Liver (tissue), 9 donors: ENCODE results near the gene MYB. TPM values are rescaled to one million over a fixed set of nuclear protein-coding genes. Genes with fewer than 3 reads are reported as not detected.

Experiments used
- DNase-seq: peaks from one replicate; pipeline ENCODE4 v3.0.0-alpha.2; 2017; ENCODE audit warnings: low spot score
- H3K27ac ChIP-seq, 2 donors: one replicate each; pipeline ENCODE4 v1.7.0; 2013; ENCODE audit warnings: inconsistent platforms in 2 of 2, low read length in 2 of 2, control low read depth in 1 of 2, low read depth in 1 of 2, mild to moderate bottlenecking in 1 of 2
- H3K27me3 ChIP-seq, 4 donors: one replicate each; pipeline versions ENCODE4 v1.6.1 to v1.7.0; 2013; ENCODE audit warnings: low read length in 3 of 4, inconsistent platforms in 1 of 4, mild to moderate bottlenecking in 1 of 4, moderate library complexity in 1 of 4; ENCODE audit not compliant: control insufficient read depth in 4 of 4, insufficient read depth in 4 of 4
- H3K36me3 ChIP-seq, 4 donors: one replicate each; pipeline versions ENCODE4 v1.6.1 to v1.7.0; 2013; ENCODE audit warnings: low read length in 3 of 4, mild to moderate bottlenecking in 3 of 4, low read depth in 1 of 4, moderate library complexity in 1 of 4; ENCODE audit not compliant: control insufficient read depth in 4 of 4, insufficient read depth in 3 of 4
- H3K4me1 ChIP-seq, 4 donors: one replicate each; pipeline versions ENCODE4 v1.6.1 to v1.7.0; 2013; ENCODE audit warnings: low read length in 3 of 4, mild to moderate bottlenecking in 3 of 4, moderate library complexity in 1 of 4; ENCODE audit not compliant: control insufficient read depth in 4 of 4, insufficient read depth in 4 of 4
- H3K4me3 ChIP-seq, 3 donors: one replicate each; pipeline versions ENCODE4 v1.6.1 to v1.7.0; 2013; ENCODE audit warnings: low read length in 3 of 3, control low read depth in 1 of 3, low read depth in 1 of 3, mild to moderate bottlenecking in 1 of 3
- H3K9ac ChIP-seq, 2 donors: one replicate each; pipeline ENCODE4 v1.7.0; 2013; ENCODE audit warnings: low read length in 2 of 2, mild to moderate bottlenecking in 2 of 2, moderate library complexity in 2 of 2, control low read depth in 1 of 2, low read depth in 1 of 2
- H3K9me3 ChIP-seq, 4 donors: one replicate each; pipeline versions ENCODE4 v1.6.1 to v1.7.0; 2013; ENCODE audit warnings: low read length in 3 of 4; ENCODE audit not compliant: control insufficient read depth in 4 of 4
- ATF3 ChIP-seq: IDR thresholded peaks from 2 replicates; pipeline ENCODE4 v1.6.1; 2016; ENCODE audit warnings: antibody characterized with exemption
- CTCF ChIP-seq: fragments of 150-350 bp; IDR thresholded peaks from 2 replicates; pipeline ENCODE4 v1.5.1; 2017; ENCODE audit warnings: improper control_type of control experiment, low read depth, low read length; ENCODE audit not compliant: missing input control
- EGR1 ChIP-seq, 2 donors: IDR thresholded peaks; 2 replicates each; pipeline ENCODE4 v1.6.1; 2016 to 2018; ENCODE audit warnings: antibody characterized with exemption in 2 of 2, low read depth in 2 of 2
- FOXA1 ChIP-seq: IDR thresholded peaks from 2 replicates; pipeline ENCODE4 v1.6.1; 2016; ENCODE audit warnings: antibody characterized with exemption
- FOXA2 ChIP-seq: IDR thresholded peaks from 2 replicates; pipeline ENCODE4 v1.6.1; 2016; ENCODE audit warnings: antibody characterized with exemption
- GABPA ChIP-seq, 2 donors: IDR thresholded peaks in 1 of 2; conservative IDR thresholded peaks in 1 of 2; 2 replicates each; pipeline ENCODE4 v1.6.1; 2016; ENCODE audit warnings: antibody characterized with exemption in 2 of 2, mild to moderate bottlenecking in 1 of 2, moderate library complexity in 1 of 2
- HNF4A ChIP-seq, 2 donors: conservative IDR thresholded peaks; 2 replicates each; pipeline ENCODE4 v1.6.1; 2016; ENCODE audit warnings: antibody characterized with exemption in 2 of 2, mild to moderate bottlenecking in 2 of 2
- HNF4G ChIP-seq: IDR thresholded peaks from 2 replicates; pipeline ENCODE4 v1.6.1; 2016; ENCODE audit warnings: antibody characterized with exemption
- JUND ChIP-seq, 2 donors: IDR thresholded peaks; 2 replicates each; pipeline ENCODE4 v1.6.1; 2016; ENCODE audit warnings: antibody characterized with exemption in 2 of 2
- MAX ChIP-seq: IDR thresholded peaks from 2 replicates; pipeline ENCODE4 v1.6.1; 2016; ENCODE audit warnings: antibody characterized with exemption
- NR2F2 ChIP-seq: IDR thresholded peaks from 2 replicates; pipeline ENCODE4 v1.6.1; 2016; ENCODE audit warnings: antibody characterized with exemption
- REST ChIP-seq: IDR thresholded peaks from 2 replicates; pipeline ENCODE4 v1.6.1; 2016; ENCODE audit warnings: antibody characterized with exemption, mild to moderate bottlenecking
- RXRA ChIP-seq, 2 donors: IDR thresholded peaks; 2 replicates each; pipeline ENCODE4 v1.6.1; 2017 to 2018; ENCODE audit warnings: antibody characterized with exemption in 2 of 2, mild to moderate bottlenecking in 1 of 2
- SP1 ChIP-seq: IDR thresholded peaks from 2 replicates; pipeline ENCODE4 v1.6.1; 2018; ENCODE audit warnings: antibody characterized with exemption, mild to moderate bottlenecking
- ZBTB33 ChIP-seq: IDR thresholded peaks from 2 replicates; pipeline ENCODE4 v1.6.1; 2016; ENCODE audit warnings: antibody characterized with exemption
- WGBS: extraction: QIAGEN DNeasy Blood & Tissue Kit; methylation state at CpG from one replicate; pipeline ENCODE4 v1.1.7; 2013; 5-methylcytosine and 5-hydroxymethylcytosine counted together
- polyA plus RNA-seq, 2 donors: library from polyadenylated mRNA; stranded (reverse) in 1 of 2; unstranded in 1 of 2; fragments of 200-250 nt in 1 of 2; fragments of >200 nt in 1 of 2; fragmentation: Nextera tagmentation in 1 of 2; extraction: Ambion mirVana in 1 of 2; gene quantifications; one replicate each; pipeline versions ENCODE4 v1.2.1 to v1.2.3, GENCODE V29; 2013 to 2015
- total RNA-seq, 2 donors: library from RNA; depleted of rRNA; stranded (reverse); fragments of >200 nt; gene quantifications; one replicate each; pipeline ENCODE4 v1.2.3, GENCODE V29; 2014
- donor health status: healthy.
- donor health status: healthy.
- donor health status: healthy.
- donor health status: healthy.
- donor health status: healthy.

The MYB gene
- total and polyA plus RNA-seq, 4 donors, result 0.08 to 19.8 (median 0.11) TPM

GRCh38 chr6:135191508-135192255 is 10.6 kb downstream of the MYB start:
- H3K36me3 ChIP-seq, result no peaks in the 10 kb centered on the region
- H3K9ac ChIP-seq, result no peak overlapping the region
- no peaks in the 10 kb centered on the region for H3K27me3 ChIP-seq
- H3K27ac ChIP-seq, result no peak overlapping the region
- WGBS, result 86% methylated on average over 10 of the region's 10 CpGs
- H3K4me1 ChIP-seq, result no peaks in the 10 kb centered on the region
- H3K4me3 ChIP-seq, result no peak overlapping the region
- no peak for TF ChIP-seq ATF3
- no peak for TF ChIP-seq REST
- no peak for TF ChIP-seq FOXA2
- H3K9me3 ChIP-seq, result no peaks in the 10 kb centered on the region
- no peak for DNase-seq

- no peak for DNase-seq
- WGBS, result 90% methylated on average over 13 of the region's 13 CpGs
- TF ChIP-seq SP1 (no peak), HNF4A (conservative IDR thresholded peaks at IDR 0.05) (no peak), GABPA (IDR thresholded peaks at IDR 0.05 in 1 of 2, conservative IDR thresholded peaks at IDR 0.05 in 1 of 2) (no peak), EGR1 (IDR thresholded peaks at IDR 0.05; ENCODE audit: low read depth in 2 of 2) (no peak), HNF4G (no peak)
- Histone ChIP-seq H3K27ac (no peak overlapping the region), H3K4me1 (no peaks in the 10 kb centered on the region), H3K36me3 (no peaks in the 10 kb centered on the region), H3K9me3 (no peaks in the 10 kb centered on the region), H3K9ac (no peak overlapping the region), H3K4me3 (no peak overlapping the region), H3K27me3 (no peaks in the 10 kb centered on the region)
Observed at GRCh38 chr6:135192256-135193174, 11.4 kb downstream of the MYB start.

- TF ChIP-seq FOXA1 (no peak), HNF4G (no peak), EGR1 (IDR thresholded peaks at IDR 0.05; ENCODE audit: low read depth in 2 of 2) (no peak), ZBTB33 (no peak), HNF4A (conservative IDR thresholded peaks at IDR 0.05) (no peak), RXRA (IDR thresholded peaks at IDR 0.05) (no peak), FOXA2 (no peak), SP1 (no peak), JUND (IDR thresholded peaks at IDR 0.05) (no peak), CTCF (no peak), ATF3 (no peak), MAX (no peak), NR2F2 (no peak)
- Histone ChIP-seq H3K27ac (no peak overlapping the region), H3K9ac (no peak overlapping the region), H3K4me1 (no peaks in the 10 kb centered on the region), H3K27me3 (no peaks in the 10 kb centered on the region), H3K36me3 (no peaks in the 10 kb centered on the region), H3K4me3 (no peak overlapping the region), H3K9me3 (no peaks in the 10 kb centered on the region)
- WGBS, result 83% methylated on average over 1 of the region's 1 CpG
- DNase-seq, result no peak
Observed at GRCh38 chr6:135193221-135193620, 12.1 kb downstream of the MYB start.
